ENCODE measurements around the gene PCBP4. TPM values are rescaled to one million over a fixed set of nuclear protein-coding genes. Genes with fewer than 3 reads are reported as not detected.
"Not testable (repeated sequence)": the region's sequence is repeated elsewhere in the genome, so short reads cannot be mapped to it uniquely, and the experiment has no call there.

PCBP4 gene
- total RNA-seq, 1 donor from 2014 or later, result 42.7 TPM

DNA sequence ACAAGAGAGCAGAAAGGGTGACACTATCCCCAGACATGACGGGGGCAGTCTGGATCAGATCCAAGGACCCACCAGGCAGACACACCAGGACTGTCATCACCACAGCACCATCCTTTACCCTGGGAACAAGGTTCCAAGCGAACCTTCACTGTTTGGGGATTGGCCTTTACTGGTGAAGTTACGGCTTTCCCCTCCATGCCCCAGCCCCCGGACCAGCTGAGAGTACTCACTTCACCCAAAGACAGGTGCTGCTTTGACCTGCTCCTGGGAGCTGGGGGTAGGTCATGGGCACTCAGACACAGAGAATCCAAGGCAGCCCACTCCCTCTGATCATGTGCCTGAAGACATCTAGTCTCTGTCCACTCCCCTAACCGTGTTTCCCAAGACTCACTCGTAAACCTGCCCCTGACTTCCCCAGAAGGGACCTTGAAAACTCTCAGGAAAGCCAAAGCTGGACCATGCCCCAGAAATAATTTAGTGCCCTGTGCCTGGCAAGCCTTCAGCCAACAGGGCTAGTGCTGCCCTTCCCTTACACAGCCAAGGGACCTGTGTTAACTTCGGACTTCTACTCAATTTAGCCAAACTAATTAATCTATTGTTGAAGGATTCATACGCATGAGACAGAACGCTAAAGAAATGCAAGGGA lies 28.4 kb downstream of the PCBP4 start:
- DNase-seq, result no peak

DNA sequence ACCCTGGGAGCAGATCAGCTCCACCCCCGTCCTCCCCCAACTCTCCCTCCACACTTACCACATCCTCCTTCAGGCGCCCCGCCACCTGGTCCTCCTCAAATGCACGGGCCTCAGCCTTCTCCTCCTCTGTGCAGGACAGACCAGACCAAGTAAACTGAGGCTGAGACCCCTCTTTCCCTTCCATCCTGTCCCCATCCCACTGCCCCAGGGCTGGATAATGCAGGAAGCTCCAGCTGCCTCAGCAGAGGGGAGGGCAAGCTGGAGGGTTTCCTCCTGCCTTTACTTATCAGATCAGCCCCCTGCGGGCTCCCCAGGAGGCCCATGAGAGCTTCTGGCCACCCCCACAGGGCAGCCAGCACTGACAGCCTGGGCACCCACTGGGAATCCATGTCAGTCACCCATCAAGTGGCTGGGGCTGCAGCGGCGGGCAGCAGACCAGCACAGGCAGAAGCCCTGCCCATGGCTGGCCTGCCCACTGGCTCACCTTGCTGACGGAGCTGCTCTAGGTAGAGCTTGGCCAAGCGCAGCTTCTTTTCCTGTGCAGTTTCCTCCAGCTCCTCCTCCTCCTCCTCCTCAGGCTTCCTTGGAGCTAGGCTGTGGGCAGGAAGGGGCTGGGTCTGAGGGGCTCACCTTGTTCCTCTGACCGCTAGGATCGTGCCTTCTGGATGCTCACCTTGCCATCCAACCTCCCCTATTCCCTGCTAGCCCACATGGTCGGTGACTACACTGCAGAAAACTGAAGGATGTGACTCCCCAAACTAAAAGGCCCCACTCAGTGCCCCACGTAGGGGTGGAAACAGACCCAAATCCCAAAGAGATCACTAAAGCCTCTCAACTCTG lies 29.4 kb downstream of the PCBP4 start:
- no peak for DNase-seq

DNA sequence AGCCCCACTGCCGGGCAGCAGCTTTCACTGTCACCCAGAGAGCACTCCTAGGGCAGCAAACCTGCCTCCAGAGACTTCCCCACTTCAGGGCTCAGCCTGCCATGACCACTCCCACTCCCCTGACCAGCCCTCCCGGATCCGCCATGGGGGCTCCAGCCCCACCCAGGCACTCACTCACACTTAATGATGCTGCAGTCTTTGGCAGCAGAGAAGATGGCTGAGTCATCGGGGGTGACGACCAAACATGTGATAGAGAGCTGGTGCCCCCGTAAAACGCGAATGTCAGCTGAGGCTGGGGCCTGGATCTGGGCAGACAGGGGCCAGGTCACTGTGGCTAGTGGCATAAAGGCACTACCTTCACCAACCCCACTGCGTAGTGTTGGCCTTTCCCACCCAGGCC lies 30.2 kb downstream of the PCBP4 start:
- no peak for DNase-seq

DNA sequence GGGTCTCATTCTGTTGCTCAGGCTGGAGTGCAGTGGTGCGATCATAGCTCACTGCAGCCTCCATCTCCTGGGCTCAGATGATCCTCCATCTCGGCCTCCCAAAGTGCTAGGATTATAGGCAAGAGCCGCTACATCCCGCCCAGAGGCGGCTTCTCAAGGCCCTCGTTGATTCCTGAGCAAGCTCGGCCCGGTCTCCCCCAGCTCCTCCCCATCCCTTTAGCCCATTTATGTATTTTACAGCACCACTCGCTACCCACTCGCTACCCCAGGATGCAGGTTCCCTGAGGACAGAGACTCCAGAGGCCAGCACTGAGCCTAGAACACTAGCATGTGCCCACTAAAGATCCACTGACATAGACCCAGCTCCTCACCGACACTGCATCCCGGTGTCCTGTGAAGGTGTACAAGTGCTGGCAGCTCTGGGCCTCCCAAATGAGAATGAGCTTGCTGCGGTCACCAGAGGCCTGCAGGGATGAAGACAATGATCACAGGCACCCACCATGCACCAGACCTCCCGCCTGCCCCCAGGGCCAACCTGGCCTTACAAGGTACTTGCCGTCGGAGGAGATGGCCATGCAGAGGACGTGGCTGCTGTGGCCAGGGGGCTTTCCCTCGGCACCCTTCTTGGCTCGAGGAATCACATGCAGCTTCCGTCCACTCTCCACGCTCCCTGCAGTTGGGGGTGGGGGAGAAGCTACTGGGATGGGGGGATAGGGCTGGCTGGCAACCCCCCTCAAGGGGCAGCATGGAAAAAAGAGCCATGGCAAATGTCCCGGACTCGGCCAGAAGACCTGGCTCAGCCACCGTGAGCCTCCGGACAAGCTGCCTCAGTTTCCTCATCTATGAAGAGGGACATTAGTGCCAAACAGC lies 31.1 kb downstream of the PCBP4 start:
- no peak for DNase-seq

DNA sequence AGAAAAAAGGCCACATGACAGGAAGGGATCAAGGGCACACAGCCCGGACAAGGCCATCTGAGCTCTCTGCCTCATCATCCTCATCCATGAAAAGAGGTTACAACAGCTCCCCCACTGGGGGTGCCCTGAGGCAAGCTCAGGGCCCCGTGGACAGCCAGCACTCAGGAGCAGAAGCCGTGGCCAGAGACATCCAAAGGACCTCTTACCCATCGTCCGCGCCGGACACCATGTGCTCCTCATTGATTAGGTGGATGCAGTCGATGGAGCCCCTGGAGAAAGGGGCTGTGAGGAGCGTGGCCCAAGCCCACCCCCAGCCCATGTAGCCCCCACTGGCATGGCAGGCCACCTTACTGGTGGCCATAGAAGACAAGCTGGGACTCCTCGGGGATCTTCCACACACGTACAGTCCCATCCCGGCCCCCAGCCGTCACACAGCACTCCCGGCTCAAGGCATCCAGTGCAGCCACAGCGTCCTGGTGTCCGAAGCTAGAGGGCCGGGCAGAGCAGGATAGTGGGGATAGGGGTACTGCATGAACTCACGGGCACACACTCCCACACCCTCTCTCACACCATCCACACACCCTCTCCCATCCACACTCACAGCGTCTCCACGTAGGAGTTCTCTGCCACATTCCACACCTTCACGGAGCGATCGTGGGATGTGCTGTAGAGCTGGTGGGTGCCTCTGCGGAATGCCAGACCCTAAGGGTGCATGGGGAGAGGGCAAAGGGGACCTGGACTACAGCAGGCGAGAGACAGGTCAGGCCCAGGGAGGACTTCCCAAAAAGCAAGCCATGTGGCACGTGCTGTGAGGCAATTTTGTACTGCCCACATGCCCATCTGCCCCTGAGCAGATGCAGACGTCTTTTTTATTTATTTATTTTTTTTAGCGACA lies 32.0 kb downstream of the PCBP4 start:
- no peak for DNase-seq

DNA sequence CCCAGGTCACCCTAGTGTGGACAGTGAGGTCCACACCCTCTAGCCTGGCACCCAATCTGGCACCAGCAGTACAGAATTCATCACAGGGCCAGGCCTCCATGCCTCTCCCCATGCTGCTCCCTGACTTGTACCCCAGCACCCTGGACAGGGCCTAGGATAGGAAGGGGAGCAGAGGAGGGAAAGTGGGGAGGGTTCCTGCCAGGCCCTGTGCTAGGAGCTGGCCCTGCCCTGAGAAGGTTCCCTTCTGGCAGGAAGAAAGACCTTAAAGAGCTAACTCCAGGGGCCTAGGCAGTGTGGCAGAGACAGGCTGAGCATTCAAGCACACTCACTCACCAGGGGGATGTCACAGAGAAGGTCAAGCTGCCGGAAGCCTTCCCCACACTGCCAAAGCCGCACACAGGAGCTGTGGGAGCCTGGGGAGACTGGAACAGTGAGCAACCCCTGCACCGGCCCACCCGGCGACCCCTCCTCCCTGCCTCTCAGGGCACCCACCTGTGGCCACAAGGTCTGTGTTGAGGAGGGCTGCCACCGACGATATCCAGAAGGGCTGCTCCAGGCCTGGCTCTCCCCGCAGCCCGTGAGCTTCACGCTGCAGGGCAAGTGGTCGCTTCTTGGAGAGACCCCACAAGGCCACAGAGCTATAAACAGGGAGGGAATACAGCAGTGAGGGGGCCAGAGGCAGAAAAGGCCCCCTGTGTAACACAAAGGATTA lies 33.0 kb downstream of the PCBP4 start:
- no peak for DNase-seq

DNA sequence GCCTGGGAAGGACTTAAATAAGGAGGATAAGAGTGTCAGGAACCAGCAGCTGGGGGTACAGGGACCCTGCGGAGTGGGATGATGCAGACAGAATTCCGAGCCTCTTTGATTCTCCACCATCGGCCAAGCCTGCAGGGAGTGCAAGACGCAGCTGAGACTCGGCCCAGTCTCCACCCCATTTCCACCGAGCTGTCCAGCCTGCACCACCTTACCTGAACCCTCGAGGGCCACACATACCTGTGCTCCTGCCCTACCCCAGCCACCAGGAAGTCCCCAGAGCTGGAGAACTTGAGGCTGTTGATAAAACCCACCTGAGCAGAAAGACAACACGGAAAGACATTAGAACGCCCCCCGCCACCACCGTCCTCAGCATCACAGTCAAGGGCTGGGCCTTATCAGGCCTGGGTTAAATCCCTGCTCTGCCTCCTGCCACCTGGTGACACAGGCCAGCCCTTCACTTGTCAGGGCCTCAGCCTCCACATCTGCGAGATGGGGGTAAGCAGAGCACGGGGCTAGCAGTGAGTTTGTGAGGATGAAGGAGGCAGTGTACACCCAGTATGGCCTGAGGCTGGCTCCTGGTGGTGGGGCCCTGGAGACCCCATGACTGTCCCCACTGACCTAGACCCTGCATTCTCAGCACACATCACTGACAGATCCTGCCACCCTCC lies 33.6 kb downstream of the PCBP4 start:
- no peak for DNase-seq

DNA sequence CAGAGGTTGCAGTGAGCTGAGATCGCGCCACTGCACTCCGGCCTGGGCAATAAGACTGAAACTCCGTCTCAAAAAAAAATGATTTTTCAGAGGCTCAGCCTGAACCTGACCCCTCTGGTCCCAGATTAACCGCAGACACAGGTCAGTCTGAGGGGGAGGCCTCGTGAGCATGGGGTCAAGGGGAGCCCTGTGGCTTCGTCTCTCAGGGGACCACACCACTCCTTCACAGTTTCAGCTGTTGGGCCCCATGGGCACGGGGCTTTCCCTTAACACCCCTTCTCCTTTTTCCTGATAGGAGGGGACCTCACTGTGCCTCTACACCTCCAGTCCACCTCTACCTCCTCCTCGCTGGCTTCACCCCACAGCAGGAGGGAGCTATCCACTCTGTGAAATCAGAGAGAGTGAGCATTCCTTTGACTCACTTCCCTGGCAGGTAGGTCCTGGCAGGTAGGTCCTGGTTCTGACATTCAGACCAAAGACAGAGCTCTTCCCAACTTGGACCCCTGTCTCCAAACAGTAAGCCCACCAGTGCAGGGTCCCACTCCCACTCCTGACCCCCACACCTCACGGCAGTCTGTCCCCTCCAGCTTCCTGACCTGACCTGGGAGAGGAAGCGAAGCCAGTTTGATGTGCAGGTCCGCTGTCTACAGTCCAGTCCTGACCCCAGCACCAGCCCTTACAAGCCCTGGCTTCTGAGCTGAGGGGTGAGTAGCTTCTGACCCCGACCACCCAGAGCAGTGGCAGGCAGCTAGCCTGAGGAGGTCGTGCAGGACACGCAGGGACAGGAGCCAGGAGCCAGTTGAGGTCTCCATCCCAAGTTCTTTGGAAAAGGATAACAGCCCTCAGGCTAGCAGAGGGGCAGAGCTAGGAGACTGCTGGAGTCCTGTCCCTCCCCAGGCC lies 34.5 kb downstream of the PCBP4 start:
- DNase-seq, result no peak

DNA sequence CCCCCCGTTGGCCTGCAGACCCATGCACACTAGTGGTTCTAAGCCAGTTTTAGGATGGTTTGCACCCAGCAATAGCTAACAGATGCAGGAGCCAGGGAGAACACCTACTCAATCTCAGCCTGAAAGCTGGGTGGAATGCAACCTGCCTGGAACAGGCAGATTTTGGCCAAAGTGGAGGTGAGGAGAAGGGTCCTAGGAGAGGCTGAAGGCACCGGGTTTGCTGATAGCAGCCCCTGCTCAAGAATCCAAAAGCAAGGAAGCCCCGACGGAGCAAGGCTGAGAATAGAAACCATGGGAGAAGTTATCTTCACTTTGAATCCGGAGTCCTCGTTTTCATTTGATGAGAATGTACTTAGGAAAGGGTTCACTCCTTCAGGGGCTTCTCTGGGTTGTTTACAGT lies 35.5 kb downstream of the PCBP4 start:
- no peak for DNase-seq

DNA sequence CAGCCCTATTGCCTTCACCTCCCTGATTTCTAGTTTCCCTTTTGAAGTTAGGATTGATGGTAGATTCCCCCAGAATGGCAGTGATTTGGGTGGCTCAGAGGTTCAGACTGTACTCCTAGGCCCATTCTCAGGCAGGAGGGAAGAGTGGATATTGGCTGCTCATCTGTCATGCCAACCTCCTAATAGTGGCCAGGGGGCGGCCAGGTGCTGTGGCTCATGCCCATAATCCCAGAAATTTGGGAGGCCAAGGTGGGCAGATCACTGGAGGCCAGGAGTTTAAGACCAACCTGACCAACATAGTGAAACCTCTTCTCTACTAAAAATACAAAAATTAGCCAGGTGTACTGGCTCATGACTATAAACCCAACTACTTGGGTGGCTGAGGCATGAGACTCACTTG lies 36.8 kb downstream of the PCBP4 start:
- DNase-seq, result no peak

DNA sequence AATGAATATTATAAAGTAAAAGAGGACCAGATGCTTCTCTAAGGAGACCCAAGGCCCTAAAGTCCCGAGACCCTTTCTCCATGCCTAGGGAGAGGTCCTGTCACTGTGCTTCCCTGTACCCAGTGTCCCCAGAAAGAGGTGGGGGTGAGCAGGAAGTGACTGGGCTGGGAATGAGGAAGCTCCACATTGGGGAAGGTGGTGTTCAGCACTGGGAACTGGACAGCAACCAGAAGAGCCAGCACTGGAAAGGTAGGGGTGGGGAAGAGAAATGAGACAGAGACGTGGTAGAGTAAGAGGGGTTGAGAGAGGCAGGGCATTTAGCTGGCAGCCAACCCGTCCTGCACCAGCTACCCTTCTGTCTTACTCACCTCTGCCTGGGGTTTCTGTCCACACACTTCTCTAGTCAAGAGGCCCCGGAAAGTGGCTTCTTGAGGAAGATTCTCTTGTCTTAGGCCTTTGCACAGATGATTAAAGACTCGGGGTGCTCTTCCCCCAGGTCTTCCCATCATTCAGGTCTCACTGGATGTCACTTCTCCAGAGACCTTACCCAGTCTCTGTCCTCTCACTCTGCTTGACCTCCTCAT lies 37.7 kb downstream of the PCBP4 start:
- no peak for DNase-seq

DNA sequence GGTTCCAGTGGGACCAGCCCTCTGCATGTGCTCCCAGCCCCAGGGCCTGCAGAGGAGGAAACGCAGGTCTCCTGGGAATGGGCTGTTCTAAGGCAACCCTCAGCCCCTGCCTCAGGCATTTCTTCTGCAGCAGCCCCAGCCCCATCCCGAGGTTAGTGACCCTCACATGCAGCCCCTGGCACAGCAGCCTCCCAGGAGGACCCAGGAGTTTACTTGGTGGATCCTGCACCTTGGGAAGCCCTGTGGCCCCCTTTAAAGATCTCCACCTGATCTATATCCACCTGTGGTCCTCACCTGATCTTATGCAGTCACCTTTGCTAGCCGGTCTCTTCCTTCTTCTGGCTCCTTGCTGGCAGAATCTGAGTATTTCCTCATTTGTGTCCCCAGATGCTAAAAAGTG lies 38.3 kb downstream of the PCBP4 start:
- not testable (repeated sequence) for DNase-seq

DNA sequence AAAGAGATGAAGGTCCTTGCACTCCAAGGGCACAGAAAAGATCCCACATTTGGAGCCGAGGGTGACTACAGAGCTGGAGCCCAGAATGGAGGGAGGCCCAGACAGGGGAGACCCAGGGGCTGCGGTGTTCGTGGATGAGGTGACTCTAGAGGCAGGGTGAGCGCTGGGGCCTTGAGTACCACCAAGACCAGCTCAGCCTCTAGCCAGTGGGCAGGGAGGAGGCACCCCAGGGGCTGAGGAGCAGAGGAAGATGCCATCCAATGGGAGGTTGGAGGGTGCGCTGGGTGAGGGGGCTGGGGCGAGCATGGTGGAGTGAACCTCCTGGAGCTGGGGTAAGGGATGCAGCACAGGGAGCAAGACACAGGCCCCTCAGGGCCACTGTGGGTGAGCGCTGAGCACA lies 38.8 kb downstream of the PCBP4 start:
- DNase-seq, result no peak

DNA sequence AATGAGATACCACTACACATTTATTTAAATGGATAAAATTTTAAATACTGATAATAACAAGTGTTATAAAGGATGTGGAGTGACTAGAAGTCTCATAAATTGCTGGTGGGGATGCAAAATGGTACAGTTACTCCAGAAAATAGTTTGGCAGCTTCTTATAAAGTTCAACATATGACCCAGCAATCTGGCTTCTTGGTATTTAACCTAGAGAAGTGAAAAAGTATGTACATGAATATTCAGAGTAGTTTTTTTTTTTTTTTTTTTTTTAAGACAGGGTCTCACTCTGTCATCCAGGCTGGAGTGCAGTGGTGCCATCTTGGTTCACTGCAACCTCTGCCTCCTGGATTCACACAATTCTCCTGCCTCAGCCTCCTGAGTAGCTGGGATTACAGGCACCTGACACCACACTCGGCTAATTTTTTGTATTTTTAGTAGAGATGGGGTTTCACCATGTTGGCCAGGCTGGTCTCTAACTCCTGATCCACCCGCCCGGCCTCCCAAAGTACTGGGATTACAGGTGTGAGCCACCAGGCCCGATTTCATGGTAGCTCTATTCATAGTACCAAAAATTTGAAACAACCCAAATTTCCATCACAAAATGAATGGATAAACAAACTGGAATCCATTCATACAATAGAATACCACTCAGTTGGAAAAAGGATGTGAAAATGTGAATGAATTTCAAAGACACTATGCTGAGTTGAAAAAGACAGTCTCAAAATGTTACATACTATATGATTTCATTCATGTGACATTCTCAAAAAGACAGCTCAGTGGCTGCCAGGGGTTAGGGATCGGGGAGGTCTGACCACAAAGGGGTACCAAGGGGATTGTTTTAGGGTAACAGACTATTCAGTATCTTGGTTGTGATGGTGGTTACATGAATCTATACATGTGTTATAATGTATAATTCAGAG lies 39.9 kb downstream of the PCBP4 start:
- no peak for DNase-seq

DNA sequence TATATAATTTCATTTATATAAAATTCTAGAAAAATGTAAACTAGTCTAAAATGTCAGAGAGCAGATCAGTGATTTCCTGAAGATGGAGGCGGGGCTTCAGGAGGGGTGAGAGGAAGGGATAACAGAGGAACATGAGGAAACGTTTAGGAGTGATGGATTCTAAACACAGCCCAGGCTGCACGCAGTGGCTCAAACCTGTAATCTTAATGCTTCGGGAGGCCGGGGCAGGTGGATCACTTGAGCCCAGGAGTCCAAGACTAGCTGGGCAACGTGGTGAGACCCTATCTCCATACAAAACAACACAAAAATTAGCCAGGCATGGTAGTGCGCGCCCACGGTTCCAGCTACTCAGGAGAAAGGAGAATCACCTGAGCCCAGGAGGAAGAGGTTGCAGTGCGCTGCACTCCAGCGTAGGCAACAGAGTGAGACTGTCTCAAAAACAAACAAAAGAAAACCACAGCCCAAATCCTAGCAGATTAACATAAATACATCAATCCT lies 46.1 kb downstream of the PCBP4 start:
- DNase-seq, result no peak

DNA sequence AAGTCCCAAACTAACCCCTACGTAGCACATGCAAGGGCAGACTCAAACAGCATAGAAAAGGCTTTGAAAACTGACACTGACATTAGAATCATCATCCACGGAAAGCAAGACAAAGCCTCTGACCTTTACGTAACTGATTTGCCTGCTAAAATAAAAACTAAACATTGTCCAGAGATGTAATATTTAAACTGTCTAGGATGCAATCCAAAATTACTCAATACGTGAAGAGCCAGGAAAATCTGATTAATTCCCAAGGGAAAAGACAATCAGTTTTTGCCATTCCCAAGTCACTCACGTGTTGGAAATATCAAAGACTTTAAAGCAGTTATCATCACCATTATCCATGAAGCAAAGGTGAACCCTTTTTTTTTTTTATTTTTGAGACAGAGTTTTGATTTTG lies 50.8 kb downstream of the PCBP4 start:
- no peak for DNase-seq

DNA sequence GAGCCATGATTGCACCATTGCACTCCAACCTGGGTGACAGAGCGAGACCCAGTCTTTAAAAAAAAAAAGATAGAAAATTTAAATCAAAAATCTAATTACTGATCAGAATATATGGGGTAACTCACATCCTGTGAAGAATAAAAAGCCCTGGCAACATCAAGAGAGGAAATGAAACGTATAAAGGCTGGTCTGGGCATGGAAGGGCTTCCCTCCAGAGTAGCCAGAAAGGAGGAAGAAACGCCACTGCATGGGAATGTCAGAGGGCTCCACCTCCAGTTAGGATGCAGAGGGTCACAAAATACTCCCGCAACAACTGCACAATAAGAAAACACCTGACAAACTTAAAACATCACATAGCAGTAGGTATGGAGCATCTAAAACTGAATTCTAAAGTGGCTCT lies 59.2 kb downstream of the PCBP4 start:
- DNase-seq, result no peak
